ENCODE data around the gene COPS6. TPM values are rescaled to one million over a fixed set of nuclear protein-coding genes. Genes with fewer than 3 reads are reported as not detected.
A peak's percentile ranks its signal among the peaks of the same experiment; 100 is the strongest.

Gene COPS6
- polyA plus RNA-seq, 1 experiment, result 265 TPM

DNA sequence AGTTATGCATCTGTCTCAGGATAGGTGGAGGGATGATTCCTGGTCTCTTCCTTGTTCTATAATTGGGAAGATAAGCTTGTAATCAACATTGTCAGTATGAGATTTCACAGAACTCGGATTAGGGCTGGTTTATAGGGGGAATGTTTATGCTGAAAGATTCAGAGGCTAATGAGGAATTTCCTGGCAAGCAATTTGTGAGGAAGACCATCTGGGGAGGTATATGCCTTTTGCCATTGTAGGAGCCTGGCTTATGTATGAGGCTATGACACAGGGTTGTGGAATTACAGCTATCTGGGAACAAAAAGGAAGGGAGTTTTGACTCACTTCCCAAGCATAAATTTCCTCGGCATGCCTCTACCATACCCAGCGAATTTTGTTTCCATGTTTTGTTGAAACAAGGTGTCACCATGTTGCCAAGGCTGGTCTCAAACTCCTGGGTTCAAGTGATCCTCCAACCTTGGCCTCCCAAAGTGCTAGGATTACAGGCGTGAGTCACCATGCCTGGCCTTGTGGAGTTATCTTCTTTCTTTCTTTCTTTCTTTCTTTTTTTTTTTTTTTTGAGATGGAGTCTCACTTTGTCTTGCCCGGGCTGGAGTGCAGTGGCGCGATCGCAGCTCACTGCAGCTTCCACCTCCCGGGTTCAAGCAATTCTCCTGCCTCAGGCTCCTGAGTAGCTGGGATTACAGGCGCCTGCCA lies 1.6 kb upstream of the COPS6 start:
- ChIA-PET POLR2A (interaction anchor here (0.6 to 5.2 kb wide), 5 partner anchors 8 to 342 kb away, joined by 3 to 67 read pairs (median 4); partner anchors contain the start of genes AP4M1 and MCM7), CTCF (no interaction called here)
- H3K27ac ChIP-seq (ENCODE audit: low read depth, low read length), result peak overlapping the region; percentile 97
- TF ChIP-seq, protein P1, sequence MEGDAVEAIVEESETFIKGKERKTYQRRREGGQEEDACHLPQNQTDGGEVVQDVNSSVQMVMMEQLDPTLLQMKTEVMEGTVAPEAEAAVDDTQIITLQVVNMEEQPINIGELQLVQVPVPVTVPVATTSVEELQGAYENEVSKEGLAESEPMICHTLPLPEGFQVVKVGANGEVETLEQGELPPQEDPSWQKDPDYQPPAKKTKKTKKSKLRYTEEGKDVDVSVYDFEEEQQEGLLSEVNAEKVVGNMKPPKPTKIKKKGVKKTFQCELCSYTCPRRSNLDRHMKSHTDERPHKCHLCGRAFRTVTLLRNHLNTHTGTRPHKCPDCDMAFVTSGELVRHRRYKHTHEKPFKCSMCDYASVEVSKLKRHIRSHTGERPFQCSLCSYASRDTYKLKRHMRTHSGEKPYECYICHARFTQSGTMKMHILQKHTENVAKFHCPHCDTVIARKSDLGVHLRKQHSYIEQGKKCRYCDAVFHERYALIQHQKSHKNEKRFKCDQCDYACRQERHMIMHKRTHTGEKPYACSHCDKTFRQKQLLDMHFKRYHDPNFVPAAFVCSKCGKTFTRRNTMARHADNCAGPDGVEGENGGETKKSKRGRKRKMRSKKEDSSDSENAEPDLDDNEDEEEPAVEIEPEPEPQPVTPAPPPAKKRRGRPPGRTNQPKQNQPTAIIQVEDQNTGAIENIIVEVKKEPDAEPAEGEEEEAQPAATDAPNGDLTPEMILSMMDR (IDR thresholded peaks at IDR 0.05; ENCODE audit: low read depth, low read length), result no peak
- no peaks in the 10 kb centered on the region for H3K27me3 ChIP-seq (ENCODE audit: control insufficient read depth, insufficient read depth, low read length)
- no peak overlapping the region for H3K4me3 ChIP-seq (ENCODE audit: low read depth, low read length)
- DNase-seq (ENCODE audit: low read depth, low spot score), result peak; percentile 98
- H3K9me3 ChIP-seq (ENCODE audit: control insufficient read depth, insufficient read depth, low read length), result no peaks in the 10 kb centered on the region; the same call in 1 of the 2 replicates

DNA sequence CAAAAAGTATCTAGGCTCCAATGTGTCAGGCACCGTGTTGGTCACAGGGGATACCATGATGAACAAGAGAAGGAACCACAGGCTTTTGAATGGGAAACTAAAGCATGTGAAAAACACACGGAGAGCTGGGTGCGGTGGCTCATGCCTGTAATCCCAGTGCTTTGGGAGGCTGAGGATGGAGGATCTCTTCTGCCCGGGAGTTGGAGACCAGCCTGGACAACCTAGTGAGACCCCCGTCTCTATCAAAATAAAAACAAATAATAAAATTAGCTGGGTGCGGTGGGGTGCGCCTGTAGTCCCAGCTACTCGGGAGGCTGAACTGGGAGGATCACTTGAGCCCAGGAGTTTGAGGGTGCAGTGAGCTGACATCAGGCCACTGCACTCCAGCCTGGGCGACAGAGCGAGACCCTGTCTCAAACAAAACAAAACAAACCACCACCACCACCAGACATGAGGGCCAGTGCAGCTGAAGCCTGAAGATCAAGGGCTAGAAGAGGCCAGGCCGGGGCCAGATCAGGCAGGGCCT lies 611 bp upstream of the COPS6 start:
- Histone ChIP-seq H3K4me3 (ENCODE audit: low read depth, low read length) (peak overlapping the region; percentile 91), H3K27me3 (ENCODE audit: control insufficient read depth, insufficient read depth, low read length) (no peaks in the 10 kb centered on the region), H3K9me3 (ENCODE audit: control insufficient read depth, insufficient read depth, low read length) (no peaks in the 10 kb centered on the region; the same call in 1 of the 2 replicates), H3K27ac (ENCODE audit: low read depth, low read length) (peak overlapping the region; percentile 97)
- CTCF ChIA-PET, result no interaction called here
- DNase-seq (ENCODE audit: low read depth, low spot score), result no peak
- TF ChIP-seq, protein P1 (IDR thresholded peaks at IDR 0.05; ENCODE audit: low read depth, low read length), result no peak
- POLR2A ChIA-PET, result interaction anchor here (0.6 to 5.2 kb wide), 3 partner anchors 7 to 62 kb away, joined by 4 to 67 read pairs (median 6); partner anchors contain the start of genes AP4M1 and MCM7

DNA sequence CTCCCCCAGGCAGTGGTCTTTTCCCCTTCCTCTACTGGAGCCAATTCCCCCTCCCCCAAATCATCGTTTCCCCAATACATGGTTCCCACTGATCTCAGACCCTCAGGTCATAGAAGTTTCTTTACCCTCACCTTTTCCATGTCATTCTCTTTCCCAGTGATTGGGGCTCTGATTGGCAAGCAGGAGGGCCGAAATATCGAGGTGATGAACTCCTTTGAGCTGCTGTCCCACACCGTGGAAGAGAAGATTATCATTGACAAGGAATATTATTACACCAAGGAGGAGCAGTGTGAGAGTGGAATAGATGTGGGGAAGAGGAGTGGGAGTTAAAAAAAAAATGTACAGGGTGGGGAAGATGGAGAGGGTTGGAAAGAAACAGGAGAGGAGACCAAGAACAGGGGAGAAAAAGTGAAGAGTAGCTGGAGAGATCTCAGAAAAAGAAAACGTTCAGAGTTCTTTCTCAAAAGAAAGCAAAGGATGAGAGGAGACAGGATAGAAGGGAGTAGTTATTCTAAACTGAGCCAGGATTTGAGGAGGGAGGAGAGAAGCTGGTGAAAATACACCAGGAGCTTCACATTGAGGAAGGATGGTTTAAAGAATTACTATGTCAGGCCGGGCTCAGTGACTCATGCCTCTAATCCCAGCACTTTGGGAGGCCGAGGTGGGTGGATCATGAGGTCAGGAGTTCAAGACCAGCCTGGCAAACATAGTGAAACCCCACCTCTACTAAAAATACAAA lies 858 bp downstream of the COPS6 start:
- DNase-seq (ENCODE audit: low read depth, low spot score), result no peak
- CTCF ChIA-PET, result interaction anchor here (0.6 to 1.5 kb wide), 3 partner anchors 9 to 1018 kb away, joined by 3 to 5 read pairs (median 3); no protein-coding TSS in a partner anchor
- POLR2A ChIA-PET, result interaction anchor here (0.7 to 5.2 kb wide), 3 partner anchors 12 to 97 kb away, joined by 3 to 67 read pairs (median 3); partner anchors contain the start of genes AP4M1 and MCM7
- TF ChIP-seq, protein P1 (IDR thresholded peaks at IDR 0.05; ENCODE audit: low read depth, low read length), result no peak
- Histone ChIP-seq H3K27ac (ENCODE audit: low read depth, low read length) (peak overlapping the region; percentile 85), H3K9me3 (ENCODE audit: control insufficient read depth, insufficient read depth, low read length) (no peaks in the 10 kb centered on the region; the same call in 1 of the 2 replicates), H3K4me3 (ENCODE audit: low read depth, low read length) (peak overlapping the region; percentile 91), H3K27me3 (ENCODE audit: control insufficient read depth, insufficient read depth, low read length) (no peaks in the 10 kb centered on the region)

DNA sequence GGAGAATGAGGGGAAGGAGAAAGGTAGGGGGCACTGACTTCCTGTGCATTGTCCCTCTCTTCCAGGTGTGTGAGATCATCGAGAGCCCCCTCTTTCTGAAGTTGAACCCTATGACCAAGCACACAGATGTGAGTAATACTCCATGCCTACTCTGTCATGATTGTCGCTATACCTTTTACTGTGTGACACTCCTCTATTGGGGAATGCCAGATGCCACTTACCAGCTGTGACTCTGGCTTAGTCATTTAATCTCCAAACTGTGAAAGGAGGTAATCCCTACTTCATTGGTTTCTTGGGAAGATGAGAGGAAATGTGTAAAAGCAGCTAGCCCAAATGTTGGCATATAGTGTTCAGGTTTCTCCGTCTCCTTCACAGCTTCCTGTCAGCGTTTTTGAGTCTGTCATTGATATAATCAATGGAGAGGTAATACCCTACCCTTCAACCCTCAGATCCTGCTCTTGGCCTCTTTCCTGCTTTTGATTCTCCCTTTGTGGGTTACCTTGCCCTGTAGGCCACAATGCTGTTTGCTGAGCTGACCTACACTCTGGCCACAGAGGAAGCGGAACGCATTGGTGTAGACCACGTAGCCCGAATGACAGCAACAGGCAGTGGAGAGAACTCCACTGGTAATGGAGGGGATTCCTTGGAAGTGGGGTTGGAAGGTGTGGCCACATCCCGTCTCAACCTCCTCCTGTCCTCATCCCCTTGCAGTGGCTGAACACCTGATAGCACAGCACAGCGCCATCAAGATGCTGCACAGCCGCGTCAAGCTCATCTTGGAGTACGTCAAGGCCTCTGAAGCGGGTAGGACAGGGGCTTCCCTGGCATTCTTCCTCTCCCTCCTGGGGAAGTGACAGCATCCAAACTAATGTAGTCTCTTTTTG lies 2.0 kb downstream of the COPS6 start:
- POLR2A ChIA-PET, result interaction anchor here (0.8 to 5.2 kb wide), 2 partner anchors 11 to 99 kb away, joined by 3 to 67 read pairs; partner anchors contain the start of genes AP4M1 and MCM7
- no peak for DNase-seq (ENCODE audit: low read depth, low spot score)

More for the DNA sequence above, 2.0 kb downstream of the COPS6 start:
- TF ChIP-seq, protein P1 (IDR thresholded peaks at IDR 0.05; ENCODE audit: low read depth, low read length), result no peak
- Histone ChIP-seq H3K4me3 (ENCODE audit: low read depth, low read length) (no peak overlapping the region; the same call in 1 of the 2 replicates), H3K9me3 (ENCODE audit: control insufficient read depth, insufficient read depth, low read length) (no peaks in the 10 kb centered on the region; the same call in 1 of the 2 replicates), H3K27ac (ENCODE audit: low read depth, low read length) (peak overlapping the region; percentile 52), H3K27me3 (ENCODE audit: control insufficient read depth, insufficient read depth, low read length) (no peaks in the 10 kb centered on the region)
- CTCF ChIA-PET, result interaction anchor here (1.5 kb wide), 1 partner anchor 100 kb away, joined by 5 read pairs; no protein-coding TSS in a partner anchor

Measured in AG04450 (cell line).